ENCODE data around the gene MEF2D.

The MEF2D gene

DNA sequence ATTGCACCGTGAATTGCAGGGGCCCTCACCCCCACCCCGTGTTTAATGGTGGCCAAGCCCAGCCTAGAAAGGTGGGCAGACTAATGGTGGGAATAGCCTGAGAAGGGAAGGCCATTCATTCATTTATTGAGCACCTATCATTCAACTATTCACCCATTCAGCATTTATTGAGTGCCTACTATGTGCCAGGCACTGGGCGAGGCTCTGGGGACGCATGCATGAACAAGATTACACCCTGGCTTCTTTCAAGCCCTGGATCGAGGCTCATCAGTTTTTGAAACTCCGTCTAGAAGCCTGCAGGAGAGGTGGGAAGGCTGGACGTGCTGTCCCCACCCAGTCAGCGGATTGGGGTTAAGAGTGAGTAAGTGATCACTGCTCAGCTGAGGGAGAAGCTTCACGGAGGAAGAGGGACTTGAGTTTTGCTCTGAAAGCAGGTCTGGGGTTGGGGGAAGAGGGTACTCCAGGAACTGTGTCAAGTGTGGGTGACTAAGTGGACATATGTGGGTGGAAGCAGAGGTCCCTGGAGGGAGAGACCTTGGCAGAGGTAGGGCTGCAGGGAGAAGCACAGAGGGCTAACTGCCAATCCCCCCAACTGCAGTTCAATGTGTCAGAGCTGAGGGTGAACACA is 35.6 kb downstream of the MEF2D start:
- no peak for DNase-seq

DNA sequence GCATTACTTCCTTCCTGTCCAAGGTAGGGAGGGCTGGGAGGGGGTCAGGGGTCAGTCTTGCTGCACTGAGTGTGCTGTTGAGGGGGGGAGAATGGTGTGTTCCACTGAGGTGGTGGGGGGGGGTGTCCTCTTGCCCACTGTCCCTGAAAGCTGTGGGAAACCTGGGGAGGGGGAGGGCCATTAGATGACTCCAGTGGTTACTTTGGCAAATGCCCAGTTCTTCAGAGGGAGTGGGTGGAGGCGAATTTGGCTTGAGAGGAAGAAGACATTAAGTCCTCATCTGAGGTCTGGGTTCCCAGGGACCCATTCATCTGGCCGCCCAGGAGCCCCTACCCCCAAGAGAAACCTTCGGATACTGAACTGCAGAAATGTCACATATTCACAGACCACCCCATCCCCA is 36.2 kb downstream of the MEF2D start:
- DNase-seq, result no peak

DNA sequence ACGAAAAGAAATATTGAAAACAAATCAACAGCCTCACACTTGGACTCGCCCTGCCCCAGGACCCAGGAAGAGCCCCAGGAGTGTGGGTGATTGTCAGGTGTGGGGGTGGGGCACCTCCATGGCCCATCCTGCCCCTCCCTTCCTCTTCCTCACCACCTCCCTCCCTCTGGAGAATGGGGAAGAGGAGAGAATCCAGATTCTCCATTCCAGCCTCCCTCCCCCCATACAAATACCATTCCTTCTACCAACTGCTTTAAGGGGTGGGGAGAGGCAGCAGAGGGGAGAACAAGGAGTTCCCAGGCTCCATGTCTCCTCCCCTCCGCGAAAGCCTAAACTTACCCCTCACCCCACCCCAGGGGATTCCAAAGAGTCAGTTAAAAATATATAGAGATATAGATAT is 36.7 kb downstream of the MEF2D start:
- DNase-seq, result no peak

DNA sequence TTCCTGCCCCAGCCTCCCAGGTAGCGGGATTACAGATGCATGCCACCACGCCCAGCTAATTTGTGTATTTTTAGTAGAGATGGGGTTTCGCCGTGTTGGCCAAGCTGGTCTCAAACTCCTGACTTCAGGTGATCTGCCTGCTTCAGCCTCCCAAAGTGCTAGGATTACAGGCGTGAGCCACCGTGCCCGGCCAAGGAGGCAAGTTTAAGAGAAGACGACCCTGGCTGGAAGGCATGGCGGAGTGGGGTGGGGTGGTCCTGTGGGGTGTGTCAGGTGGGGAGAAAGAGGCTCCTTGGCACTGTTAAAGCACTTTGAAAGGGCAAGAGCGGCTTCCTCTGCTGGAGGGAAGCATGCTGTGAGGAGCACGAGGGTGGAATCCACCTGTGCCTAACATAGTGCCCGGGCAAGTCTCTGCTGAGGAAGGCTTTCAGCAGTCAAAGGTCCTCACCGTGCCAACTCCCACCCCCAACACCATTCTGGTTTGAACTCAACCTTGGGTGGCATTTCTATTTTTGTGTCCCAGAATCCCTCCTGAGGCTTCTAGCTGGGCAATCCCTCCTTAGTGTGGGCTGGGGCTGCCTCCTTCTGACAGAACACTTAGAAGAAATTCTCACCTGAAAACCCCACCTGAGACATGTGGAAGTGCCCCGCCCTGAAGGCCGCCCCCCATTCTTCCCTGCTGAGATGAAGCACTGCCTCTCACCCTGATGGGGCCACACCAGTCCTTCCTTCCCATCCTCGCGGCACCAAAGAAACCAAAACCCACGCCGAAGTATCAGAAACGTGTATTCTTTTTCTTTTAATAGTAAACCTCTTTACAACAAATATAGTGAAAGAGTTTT is 37.4 kb downstream of the MEF2D start:
- no peak for DNase-seq

DNA sequence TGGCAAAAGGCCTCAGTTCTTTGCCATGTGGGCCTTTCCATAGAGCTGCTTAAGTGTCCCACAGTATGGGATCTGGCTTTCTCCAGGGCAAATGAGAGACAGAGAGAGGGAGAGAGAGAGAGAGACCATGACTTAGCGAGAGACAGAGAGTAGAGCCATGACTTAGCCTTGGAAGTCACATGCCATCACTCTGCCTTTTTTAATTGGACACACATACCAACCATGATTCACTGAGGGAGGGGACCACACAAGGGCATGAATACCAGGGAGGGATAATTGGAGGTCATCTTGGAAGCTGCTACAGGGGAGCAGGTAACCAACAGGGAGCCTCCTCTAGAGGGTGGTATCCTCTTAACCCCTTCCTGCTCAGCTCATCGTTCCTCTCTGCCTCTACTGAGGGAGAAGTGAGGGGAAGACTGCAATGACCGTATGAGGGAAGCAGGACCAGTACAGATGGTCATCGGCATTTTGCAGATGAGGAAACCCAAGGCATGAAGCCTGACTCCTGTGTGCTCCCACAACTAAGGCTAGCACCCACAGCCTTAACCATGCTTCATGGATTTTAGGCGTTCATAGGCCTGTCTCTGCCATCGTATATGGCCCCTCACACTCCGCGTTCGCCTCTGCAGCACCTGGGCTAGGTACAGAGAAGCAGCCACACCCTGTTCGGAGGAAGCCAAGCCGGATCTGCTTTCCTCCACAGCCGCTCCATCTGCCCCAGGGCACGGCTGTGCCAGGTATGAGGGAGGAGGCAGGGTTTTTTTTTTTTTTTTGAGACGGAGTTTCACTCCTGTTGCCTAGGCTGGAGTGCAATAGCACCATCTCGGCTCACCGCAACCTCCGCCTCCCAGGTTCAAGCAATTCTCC is 38.6 kb downstream of the MEF2D start:
- DNase-seq, result no peak

DNA sequence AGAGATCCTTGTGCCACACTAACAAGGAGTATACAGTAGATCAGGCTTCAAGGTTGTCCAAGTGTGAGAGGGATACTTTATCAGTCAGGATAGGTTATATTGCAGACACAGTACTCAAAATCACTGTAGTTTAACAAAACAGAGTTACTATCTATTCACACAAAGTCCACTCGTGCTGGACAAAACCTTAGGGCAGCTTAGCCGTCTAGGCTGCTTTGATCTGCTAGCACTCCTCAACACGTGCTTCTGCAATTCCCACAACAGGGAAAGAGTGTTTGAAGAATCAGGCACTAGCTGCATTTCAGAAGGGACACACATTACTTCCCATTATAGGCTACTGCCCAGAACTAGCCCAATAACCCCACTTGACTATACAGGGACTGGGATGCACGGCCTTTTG is 39.5 kb downstream of the MEF2D start:
- DNase-seq, result no peak

DNA sequence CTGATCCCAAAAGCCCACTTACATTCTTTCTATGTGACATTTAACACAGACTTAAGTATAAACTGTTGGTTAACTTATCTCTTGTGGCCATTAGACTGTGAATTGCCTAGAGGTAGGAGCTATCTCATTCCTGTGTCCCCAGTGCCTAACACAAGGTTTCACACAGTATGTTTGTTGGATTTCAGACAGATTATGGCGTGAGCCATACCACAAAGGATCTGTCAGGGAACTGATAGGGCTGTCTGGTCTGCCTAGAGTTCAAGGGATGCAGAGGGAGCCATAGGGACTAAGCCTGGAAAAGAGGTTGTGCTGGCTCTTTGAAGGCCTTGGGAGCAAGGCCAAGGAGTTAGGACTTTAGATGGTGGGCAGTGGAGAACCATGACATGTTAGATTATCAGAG is 40.0 kb downstream of the MEF2D start:
- no peak for DNase-seq

DNA sequence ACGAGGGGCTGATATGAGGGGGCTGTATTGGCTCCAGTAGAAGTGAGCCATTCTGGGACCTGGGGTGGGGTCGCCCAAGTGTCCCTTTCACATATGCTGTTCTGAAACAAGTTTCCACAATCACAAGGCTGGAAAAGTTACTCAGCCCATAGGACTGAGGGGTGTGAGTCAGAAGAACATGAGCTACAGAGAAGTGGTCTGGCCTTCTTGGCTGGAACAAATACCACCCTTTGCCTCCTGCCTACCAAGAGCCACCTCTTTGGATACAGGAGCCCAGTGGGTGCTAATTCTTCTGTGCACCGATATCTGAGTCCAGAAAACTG is 42.4 kb downstream of the MEF2D start:
- no peak for DNase-seq

DNA sequence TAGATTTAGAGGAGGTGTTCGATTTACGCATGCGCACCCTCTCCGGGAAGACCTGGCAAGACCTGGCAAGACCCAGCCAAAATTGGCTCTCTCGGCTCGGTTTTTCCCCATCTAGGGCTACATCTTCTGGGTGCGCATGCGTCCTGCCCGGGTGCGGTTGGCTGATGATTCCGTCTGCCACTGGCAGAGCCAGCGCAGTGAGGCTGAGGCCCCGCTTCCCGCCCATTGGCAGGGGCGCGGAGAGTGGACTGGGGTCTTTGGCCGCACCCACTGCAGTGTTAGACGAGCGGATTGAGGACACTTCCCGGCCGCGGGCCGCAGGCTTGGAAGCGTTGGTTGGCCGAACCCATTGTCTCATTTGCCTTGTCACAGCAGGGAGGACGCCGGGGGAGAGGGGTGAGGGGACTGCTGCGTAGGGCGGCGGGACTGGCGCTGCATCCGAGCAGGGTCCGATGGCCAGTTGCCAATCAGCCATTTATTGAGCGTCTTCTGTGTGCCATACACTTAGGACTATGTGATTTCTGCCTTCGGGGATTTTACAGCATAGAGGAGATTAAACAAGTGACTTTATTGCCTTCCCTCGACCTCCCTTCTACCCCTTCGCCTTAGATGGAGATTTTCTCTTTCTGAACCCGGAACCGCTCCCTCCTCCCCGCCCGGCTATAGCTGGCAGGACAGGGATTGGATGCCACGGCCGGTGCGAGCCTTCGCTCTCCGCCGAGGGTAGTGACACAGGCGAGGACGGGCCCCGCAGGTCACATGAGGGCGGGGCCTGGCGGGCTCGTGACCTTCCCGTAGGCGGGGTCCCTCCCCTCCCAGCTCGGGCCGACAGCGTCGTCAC is 43.7 kb downstream of the MEF2D start:
- peak; percentile 92 for DNase-seq

DNA sequence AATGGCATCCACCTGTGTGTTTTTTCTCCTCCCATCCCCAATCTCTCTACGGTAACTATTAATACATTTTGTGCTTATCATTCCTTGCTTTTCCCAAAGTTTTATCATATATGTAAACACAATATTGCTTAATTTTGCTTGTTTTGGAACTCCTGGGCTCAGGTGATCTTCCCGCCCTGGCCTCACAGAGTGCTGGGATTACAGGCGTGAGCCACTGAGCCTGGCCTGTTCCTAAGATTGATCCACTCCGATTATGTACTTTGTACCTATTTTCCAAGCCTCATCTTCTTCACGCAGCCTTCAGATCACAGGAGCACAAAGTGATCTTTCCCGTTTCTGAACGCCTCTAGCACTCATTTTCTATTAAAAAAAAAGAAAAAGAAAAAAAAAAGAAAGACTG is 45.2 kb downstream of the MEF2D start:
- DNase-seq, result no peak

DNA sequence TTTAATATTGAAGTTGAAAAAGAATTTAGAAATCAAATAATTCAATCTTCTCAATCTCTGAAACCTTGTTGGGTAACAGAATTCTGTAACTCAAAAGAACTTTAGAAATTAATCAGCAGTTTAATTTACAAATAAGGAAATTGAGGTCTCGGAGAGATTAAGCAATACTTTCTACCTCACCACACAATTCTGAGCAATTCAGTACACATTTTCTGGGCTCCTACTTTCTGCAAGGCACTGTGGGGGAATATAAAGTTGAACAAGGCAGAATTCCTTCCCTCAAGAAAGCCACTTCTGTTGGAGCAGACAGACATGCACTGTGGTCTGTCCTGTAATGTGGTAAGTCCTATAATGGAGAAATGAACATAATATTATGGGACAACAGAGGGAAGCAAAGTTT is 47.7 kb downstream of the MEF2D start:
- no peak for DNase-seq

DNA sequence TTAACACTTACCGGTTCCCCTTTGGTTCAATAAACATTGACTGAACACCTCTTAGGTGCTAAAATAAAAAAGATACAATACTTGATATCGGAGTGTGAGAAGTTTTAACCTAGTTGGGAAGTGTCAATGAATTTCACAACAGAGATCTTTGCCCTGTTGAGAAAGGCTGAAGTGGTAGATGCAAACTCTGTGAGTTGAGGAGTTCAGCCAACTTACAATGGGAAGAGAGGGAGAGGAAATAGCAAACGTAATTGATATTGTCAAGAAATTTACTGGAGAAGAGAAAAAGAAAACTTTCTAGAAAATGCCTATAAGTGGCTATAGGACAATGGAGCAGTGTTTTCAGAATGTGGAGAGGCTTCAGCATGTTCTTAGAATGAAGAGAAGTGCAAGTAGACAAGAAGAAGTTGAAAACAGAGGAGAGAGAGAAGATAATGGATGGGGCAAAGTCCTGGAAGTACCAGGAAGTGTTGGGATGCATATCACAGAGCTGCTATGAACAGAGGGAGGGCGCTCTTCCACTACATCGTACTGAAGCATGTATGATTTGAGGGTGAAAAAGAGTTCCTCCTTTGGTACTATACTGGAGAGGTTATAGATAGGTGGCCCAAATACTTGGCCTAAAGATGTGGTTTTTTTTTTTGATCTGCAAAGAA is 48.9 kb downstream of the MEF2D start:
- DNase-seq, result no peak

DNA sequence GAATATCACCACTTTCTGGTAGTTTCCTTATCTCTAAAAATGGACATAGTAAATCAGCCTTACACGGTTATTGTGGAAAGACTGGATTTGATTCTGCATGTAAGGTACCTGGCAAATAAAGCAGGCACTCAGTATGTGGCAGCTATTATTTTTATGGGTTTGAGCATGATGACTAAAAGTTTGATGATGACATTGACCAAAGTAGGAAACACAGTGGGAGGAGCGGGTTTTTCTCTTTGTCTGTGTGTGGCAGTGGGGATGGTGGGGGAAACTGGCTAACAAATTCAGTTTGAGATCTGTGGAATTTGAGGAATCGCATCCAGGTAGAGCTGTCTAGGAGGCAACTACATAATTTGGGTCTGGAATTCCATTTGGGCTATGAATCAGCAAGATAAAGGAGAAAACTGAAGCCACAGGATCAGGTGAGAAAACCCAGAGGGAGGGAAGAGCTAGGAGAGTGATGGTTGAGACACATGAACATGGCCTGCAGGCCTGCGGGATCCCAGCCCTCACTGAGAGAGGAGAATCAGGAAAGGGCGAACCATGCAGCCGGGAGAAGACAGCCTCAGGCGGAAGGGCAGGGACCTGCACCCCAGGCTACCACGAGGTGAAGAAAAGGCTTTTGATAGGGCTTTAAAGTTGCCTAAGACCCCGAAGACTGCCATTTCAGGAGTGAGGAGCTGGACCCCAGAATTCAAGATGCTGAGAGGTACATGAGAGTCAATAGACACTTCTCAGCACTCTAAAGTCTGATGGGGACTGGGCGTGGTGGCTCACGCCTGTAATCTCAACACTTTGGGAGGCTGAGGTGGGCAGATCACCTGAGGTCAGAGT is 52.2 kb downstream of the MEF2D start:
- DNase-seq, result no peak

DNA sequence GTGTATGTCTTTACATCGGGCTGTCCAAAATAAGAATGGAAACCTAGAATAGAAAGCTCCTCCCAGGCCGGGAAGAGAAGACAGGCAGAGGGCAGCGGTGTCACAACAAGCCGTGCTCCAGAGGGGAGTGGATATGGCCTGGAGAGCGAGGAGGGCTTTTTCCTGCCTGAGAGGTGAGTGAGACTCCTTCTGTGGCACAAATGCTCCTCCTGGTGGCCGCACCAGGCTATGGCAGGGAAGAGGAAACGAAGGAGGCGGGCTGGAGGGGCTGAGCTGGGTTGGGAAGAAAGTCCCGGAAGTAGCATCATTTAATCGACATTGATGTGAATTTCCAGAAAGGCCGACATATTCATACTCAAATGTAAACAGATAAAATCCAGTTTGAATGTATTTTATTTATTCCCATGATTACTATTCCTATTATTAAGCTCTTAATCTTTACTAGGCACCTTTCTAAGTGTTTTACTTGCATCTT is 54.7 kb downstream of the MEF2D start:
- DNase-seq, result peak; percentile 66

DNA sequence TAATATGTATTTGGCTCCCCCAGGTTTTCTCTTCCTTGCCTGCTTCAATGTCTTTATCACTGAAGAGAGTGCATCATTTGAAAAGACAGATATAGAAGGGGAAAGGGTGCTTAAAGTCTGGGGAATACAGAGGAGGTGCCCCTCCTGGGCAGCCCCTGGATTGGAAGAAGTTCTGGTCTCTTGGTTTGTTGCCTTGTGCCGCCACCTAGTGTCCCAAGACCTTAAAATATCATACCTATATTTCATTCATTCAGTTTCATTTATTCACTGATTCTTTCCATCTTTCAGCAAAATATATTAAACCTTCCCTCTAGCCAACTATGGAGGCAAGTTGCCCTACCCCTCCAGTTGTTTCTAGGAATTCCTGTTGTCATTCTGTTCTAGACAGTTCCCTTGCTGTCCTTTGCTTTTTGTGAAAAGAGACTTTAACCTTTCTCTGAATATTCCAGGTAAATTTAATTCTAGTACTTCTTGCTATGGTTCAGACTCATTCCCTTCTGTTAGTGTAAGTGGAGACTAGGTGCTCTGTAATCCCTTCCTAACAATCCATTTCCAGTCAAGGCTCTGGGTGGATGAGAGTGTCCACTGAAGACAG is 56.1 kb downstream of the MEF2D start:
- DNase-seq, result no peak

DNA sequence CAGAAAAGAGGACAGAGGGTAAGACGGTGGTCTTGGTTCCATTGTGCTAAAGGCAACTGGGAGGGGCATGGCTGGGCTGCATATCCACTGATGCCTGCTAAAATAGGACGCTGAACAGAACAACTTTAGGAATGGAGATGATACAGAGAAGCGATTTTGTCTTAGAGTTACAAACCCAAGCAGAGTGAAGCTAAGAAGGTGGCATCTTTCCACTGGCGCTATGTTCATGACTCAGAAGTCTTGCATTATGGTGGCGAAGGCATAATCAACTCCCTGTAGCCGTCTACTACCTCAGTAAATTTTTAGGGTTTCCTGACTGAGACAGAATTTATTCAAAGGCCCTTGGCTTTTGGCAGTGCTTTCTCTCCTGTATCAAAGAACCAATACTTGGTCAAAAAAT is 57.3 kb downstream of the MEF2D start:
- DNase-seq, result no peak

DNA sequence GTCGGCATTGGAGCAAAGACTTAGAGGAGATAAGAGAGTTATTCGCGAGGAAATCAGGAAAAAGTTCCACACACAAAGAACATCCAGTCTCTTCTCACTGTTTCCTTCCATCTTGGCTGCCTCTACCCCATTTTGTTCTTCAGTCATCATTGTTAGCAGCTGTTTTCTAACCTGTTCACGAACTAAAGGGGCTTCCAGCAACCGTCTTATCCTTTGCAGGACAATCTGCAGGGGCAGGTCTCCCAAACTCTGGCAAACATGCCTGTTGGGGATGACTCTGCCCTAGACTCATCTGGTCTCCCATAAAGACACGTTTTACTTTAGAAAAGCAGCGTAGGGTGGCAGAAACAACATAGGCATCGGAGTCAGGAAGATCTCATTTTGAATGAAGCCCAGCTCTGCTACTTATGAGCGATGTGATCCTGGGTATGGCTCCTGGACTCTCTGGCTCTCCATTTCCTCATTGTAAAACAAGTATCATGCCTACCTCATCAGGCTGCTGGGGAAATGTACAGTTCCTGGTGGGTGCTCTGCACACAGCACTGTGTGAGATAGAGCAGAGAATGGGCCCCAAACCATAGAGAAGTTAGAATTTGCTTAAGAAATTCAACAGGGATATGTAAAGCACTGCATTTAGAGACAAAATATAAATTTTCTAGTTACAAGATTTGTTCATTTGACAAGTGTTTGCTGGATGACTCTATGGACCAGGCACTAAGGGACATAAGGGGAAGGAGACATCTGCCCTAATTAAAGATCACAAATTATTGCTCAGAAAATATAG is 59.7 kb downstream of the MEF2D start:
- no peak for DNase-seq

DNA sequence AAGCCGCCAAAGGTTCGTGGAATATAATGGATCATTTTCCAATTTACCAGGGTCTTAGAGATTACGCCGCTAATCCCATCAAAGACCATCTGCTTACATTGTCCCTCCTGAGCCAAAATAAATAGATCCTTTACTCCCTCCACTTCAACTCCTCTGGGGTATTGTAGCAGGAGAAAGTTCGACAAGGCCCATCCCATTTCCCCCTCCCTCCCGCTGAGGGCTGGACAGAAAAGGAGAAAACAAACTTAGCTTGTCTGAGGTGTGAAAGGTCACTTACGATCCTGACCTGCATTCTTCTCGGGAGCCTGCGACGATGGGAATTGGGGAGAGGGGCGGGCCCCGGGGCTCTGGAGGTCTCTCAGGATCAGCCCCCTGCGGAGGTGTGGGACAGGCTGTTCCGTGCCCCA is 60.8 kb downstream of the MEF2D start:
- no peak for DNase-seq

DNA sequence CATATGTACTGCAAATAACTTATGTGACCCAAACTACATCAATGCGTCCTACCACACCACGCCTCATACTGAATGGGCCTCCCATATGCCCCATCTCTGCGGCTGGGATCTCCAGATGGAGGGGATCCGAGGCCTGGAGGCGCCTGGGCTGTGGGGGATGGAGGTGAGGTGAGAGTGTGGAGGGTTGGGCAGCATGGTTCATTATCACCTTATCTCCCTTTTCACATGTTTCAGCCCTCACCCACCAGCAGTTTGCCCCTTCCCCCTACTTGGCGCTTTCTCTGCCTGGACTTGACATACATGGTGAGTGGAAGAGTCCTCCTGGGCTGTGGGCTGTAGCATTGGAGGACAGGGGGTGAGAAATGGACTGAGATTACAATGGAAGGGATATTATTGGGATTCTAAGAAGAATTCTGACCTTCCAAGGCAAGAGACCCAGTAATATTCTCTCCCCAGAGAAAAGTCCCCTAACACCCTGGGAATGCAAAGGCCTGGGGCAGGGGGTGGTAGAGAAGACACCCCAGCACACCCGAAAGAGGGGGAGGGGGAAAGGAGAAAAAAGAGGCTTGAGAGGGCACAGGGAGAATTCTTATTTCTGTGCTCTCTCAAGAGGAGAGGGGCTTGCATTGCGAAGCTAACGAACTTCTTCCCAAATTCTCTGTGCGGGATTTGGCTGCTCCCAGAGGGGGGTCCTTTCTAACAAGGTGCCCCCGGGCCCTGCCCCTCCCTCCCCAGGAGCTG is 61.4 kb downstream of the MEF2D start:
- no peak for DNase-seq
